Astrocyte of the cerebellum (primary cell): ENCODE measurements around the gene NUP62CL.
"Not testable (repeated sequence)": the region's sequence is repeated elsewhere in the genome, so short reads cannot be mapped to it uniquely, and the experiment has no call there.

Experiments
- DNase-seq: peaks from one replicate; pipeline ENCODE4 v3.0.0-alpha.2; 2011; ENCODE audit warnings: low read depth
- H3K4me3 ChIP-seq: 2 replicates; pipeline ENCODE4 v1.5.1; 2011; ENCODE audit warnings: mild to moderate bottlenecking, low read depth, low read length, moderate library complexity
- CTCF ChIP-seq: IDR thresholded peaks from 2 replicates; pipeline ENCODE4 v1.5.1; 2012; ENCODE audit warnings: low read length, low read depth, moderate library complexity, mild to moderate bottlenecking; ENCODE audit errors: missing control alignments
- in situ Hi-C: cut with HindIII; loops from 2 replicates; pipeline ENCODE4 v1.10.0; 2017; ENCODE audit warnings: low sequenced_read_pairs

NUP62CL gene

GRCh38 chrX:107168712-107169111 lies 37.5 kb downstream of the NUP62CL start:
- in situ Hi-C loops = no loop called here
- DNase-seq = no peak
- H3K4me3 ChIP-seq = no peak overlapping the region
- no peak for TF ChIP-seq CTCF

DNA sequence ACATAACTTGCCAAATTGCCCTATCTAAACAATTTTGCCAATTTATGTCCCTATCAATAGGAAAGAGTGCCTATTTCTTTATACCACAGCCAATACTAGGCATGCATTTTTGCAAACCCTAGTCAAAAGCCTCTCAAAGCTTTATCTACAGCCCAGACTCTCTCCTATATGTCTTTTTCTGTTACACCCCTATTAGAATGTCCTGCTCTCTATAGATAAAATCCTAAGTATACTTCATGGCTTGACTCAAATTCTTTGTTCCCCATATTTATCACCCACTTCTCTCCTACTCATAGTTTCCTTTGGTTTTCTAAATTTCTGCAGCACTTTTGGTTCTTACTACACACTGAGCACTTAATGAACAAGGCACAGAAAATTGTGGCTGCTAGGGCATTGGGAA lies 38.0 kb downstream of the NUP62CL start:
- H3K4me3 ChIP-seq = no peak overlapping the region
- DNase-seq = no peak
- no peak for TF ChIP-seq CTCF
- in situ Hi-C loops = no loop called here

GRCh38 chrX:107167163-107167921 lies 38.9 kb downstream of the NUP62CL start:
- no peak for DNase-seq

GRCh38 chrX:107157618-107158017 lies 48.6 kb downstream of the NUP62CL start:
- in situ Hi-C loops, DNase-seq: not testable (repeated sequence)

More at GRCh38 chrX:107167163-107167921, 38.9 kb downstream of the NUP62CL start:
- in situ Hi-C loops = no loop called here
- H3K4me3 ChIP-seq = no peak overlapping the region
- no peak for TF ChIP-seq CTCF

DNA sequence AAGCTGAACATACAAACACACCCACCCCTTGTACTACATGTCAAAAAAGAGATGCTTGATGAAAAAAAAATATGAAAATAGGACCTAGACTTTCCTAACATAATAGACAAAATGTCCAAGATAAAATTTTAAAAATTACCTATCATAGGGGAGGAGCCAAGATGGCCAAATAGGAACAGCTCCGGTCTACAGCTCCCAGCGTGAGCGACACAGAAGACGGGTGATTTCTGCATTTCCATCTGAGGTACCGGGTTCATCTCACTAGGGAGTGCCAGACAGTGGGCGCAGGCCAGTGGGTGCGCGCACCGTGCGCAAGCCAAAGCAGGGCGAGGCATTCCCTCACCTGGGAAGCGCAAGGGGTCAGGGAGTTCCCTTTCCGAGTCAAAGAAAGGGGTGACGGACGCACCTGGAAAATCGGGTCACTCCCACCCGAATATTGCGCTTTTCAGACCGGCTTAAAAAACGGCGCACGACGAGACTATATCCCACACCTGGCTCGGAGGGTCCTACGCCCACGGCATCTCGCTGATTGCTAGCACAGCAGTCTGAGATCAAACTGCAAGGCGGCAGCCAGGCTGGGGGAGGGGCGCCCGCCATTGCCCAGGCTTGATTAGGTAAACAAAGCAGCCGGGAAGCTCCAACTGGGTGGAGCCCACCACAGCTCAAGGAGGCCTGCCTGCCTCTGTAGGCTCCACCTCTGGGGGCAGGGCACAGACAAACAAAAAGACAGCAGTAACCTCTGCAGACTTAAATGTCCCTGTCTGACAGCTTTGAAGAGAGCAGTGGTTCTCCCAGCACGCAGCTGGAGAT lies 50.4 kb downstream of the NUP62CL start:
- in situ Hi-C loops = not testable (repeated sequence)

More at GRCh38 chrX:107157618-107158017, 48.6 kb downstream of the NUP62CL start:
- H3K4me3 ChIP-seq = not testable (repeated sequence)

DNA sequence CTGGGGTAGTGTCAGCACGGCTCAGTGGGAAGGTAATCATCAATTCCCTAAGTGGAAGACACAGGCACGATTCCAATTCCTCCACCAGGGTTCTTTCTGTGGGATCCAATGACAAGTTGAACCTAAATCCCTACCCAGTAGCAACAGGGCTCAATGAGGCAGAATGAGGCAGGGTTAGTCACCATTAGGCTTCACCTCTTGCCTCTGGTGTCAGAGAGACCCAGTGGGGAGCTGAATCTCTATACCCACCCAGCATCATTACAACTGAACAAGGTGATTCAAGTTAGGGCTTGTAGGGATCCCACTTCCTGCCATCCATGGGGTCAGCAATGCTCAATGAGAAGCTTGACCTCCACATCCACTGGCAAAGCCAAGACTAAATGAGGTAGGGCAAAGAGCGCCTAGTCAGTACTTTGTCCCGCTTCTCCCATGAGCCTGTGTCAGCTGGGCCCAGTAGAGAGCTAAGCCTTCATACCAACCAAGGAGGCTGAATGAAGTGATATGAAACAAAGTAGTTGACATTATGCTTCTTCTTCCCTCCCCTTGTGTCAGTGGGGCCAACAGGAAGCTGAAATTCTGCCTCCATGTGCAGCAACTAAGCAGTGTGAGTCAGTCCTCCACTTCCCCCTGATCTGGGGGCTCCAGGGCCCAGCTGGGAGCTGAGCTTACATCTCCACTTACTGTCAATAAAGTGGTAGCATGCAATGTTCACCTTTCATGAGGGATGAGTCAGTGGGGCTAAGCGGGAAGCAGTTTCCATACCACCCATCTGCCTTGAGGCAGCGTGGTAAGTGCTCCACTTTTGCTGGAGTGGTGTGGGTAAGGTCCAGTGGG lies 51.2 kb downstream of the NUP62CL start:
- DNase-seq = no peak
- no peak overlapping the region for H3K4me3 ChIP-seq
- in situ Hi-C loops = no loop called here
- TF ChIP-seq CTCF = no peak

More for the DNA sequence above, 50.4 kb downstream of the NUP62CL start:
- not testable (repeated sequence) for DNase-seq, H3K4me3 ChIP-seq

DNA sequence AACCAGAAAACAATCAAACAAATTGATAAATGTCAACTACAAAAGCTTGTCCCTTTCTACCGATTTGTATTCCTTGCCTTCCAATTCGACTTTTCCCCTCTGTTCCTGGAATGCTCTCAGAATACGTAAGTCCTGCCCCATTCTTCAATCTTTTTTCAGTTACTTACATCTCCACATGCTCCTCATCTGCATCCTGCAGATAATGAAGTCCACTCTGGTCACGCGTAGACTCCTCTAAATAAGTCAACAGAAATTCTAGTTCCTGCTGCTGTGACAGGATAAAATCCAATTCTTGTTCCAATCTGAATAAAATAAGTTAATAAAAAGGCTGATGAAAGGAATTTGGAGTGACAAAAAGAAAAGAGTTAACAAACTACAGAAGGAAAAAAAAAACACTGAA lies 53.2 kb downstream of the NUP62CL start:
- TF ChIP-seq CTCF = no peak
- no peak for DNase-seq
- no peak overlapping the region for H3K4me3 ChIP-seq
- in situ Hi-C loops = no loop called here
